Neutrophil (primary cell): ENCODE results near the gene COL5A3.

ENCODE experiments used
- H3K27ac ChIP-seq: fragments of 200-600 bp; sonication (generic); 2 replicates; pipeline ENCODE4 v1.5.1; 2016; ENCODE audit warnings: mild to moderate bottlenecking, moderate library complexity
- H3K27me3 ChIP-seq: fragments of 200-600 bp; sonication (generic); 2 replicates; pipeline ENCODE4 v1.6.0; 2016; ENCODE audit warnings: mild to moderate bottlenecking
- H3K36me3 ChIP-seq: fragments of 200-600 bp; sonication (generic); 2 replicates; pipeline ENCODE4 v1.5.1; 2017
- H3K4me1 ChIP-seq, 2 experiments: fragments of 200-600 bp in 1 of 2; sonication (generic) in 1 of 2; 1 replicate in 1 of 2; 2 replicates in 1 of 2; pipeline versions ENCODE4 v1.5.1 to v1.6.1; 2013 to 2016; ENCODE audit warnings: low read depth in 1 of 2, low read length in 1 of 2, mild to moderate bottlenecking in 1 of 2, moderate library complexity in 1 of 2; ENCODE audit not compliant: control insufficient read depth in 1 of 2, insufficient read depth in 1 of 2
- H3K4me3 ChIP-seq, 2 experiments: fragments of 200-600 bp in 1 of 2; sonication (generic) in 1 of 2; 1 replicate in 1 of 2; 2 replicates in 1 of 2; pipeline ENCODE4 v1.5.1; 2013 to 2016; ENCODE audit warnings: low read depth in 1 of 2, low read length in 1 of 2, mild to moderate bottlenecking in 1 of 2, moderate library complexity in 1 of 2
- H3K9me3 ChIP-seq: fragments of 200-600 bp; sonication (generic); 2 replicates; pipeline ENCODE4 v1.5.1; 2016
- CTCF ChIP-seq: fragments of 200-600 bp; sonication (generic); IDR thresholded peaks from 2 replicates; pipeline ENCODE4 v1.5.1; 2016; ENCODE audit warnings: antibody characterized with exemption

Gene COL5A3

GRCh38 chr19:10019246-10019645 lies 8.9 kb upstream of the COL5A3 start:
- no peaks in the 10 kb centered on the region for H3K36me3 ChIP-seq
- H3K9me3 ChIP-seq: no peaks in the 10 kb centered on the region
- H3K27ac ChIP-seq: no peak overlapping the region
- no peak overlapping the region for H3K4me3 ChIP-seq
- H3K4me1 ChIP-seq: no peaks in the 10 kb centered on the region
- TF ChIP-seq CTCF: no peak
- H3K27me3 ChIP-seq: peaks cover 24% of the 10 kb centered on the region

GRCh38 chr19:10018786-10019185 lies 8.5 kb upstream of the COL5A3 start:
- no peak for TF ChIP-seq CTCF
- Histone ChIP-seq H3K4me1 (no peaks in the 10 kb centered on the region), H3K27ac (no peak overlapping the region)

GRCh38 chr19:10018263-10018662 lies 8.0 kb upstream of the COL5A3 start:
- Histone ChIP-seq H3K27ac (no peak overlapping the region), H3K4me1 (no peaks in the 10 kb centered on the region), H3K27me3 (peaks cover 33% of the 10 kb centered on the region), H3K4me3 (no peak overlapping the region), H3K9me3 (no peaks in the 10 kb centered on the region), H3K36me3 (no peaks in the 10 kb centered on the region)
- TF ChIP-seq CTCF: no peak

More at GRCh38 chr19:10018786-10019185, 8.5 kb upstream of the COL5A3 start:
- H3K36me3 ChIP-seq: no peaks in the 10 kb centered on the region
- no peak overlapping the region for H3K4me3 ChIP-seq
- H3K9me3 ChIP-seq: no peaks in the 10 kb centered on the region
- H3K27me3 ChIP-seq: peaks cover 29% of the 10 kb centered on the region

- Histone ChIP-seq H3K36me3 (no peaks in the 10 kb centered on the region), H3K27ac (no peak overlapping the region), H3K4me3 (no peak overlapping the region), H3K9me3 (no peaks in the 10 kb centered on the region), H3K27me3 (peaks cover 62% of the 10 kb centered on the region), H3K4me1 (no peaks in the 10 kb centered on the region)
- no peak for TF ChIP-seq CTCF
Measured at GRCh38 chr19:10013834-10014618, 3.7 kb upstream of the COL5A3 start.

GRCh38 chr19:10013316-10013715 lies 3.0 kb upstream of the COL5A3 start, which contains the start of gene RDH8:
TSS of gene RDH8 (plus strand) at chr19:10013483. CDS start at chr19:10013498, 15 bp downstream.
- H3K36me3 ChIP-seq: no peaks in the 10 kb centered on the region
- H3K27ac ChIP-seq: no peak within 1 kb of the TSS
- H3K9me3 ChIP-seq: no peaks in the 10 kb centered on the region
- H3K27me3 ChIP-seq: peaks cover 69% of the 10 kb centered on the region
- no peaks in the 10 kb centered on the region for H3K4me1 ChIP-seq
- H3K4me3 ChIP-seq: no peak within 1 kb of the TSS
- TF ChIP-seq CTCF: no peak
